Lower lobe of right lung (tissue), 2 donors: ENCODE measurements around the gene RELT. TPM values are rescaled to one million over a fixed set of nuclear protein-coding genes. Genes with fewer than 3 reads are reported as not detected.

Experiments used
- ATAC-seq, 2 donors: fragments of 200-7000 bp; cut with Tn5 transposase; one replicate each; pipeline ENCODE4 v1.9.1; 2020 to 2022; ENCODE audit warnings: mild to moderate bottlenecking in 2 of 2, moderate library complexity in 2 of 2
- DNase-seq: peaks from one replicate; pipeline ENCODE4 v3.0.0-alpha.2; 2020
- H3K27ac ChIP-seq: fragments of 200-600 bp; one replicate; pipeline ENCODE4 v1.8.0; 2022
- H3K27me3 ChIP-seq: fragments of 200-600 bp; one replicate; pipeline ENCODE4 v1.8.0; 2022; ENCODE audit warnings: low read depth
- H3K36me3 ChIP-seq: fragments of 200-600 bp; one replicate; pipeline ENCODE4 v1.8.0; 2022; ENCODE audit warnings: mild to moderate bottlenecking
- H3K4me1 ChIP-seq: fragments of 200-600 bp; one replicate; pipeline ENCODE4 v1.8.0; 2022
- H3K4me3 ChIP-seq: fragments of 200-600 bp; one replicate; pipeline ENCODE4 v1.8.0; 2022; ENCODE audit warnings: mild to moderate bottlenecking
- H3K9me3 ChIP-seq: fragments of 200-600 bp; one replicate; pipeline ENCODE4 v1.8.0; 2022
- intact Hi-C: fragments of 100-400 bp; cut with DNase I; formaldehyde crosslinking; loops from one replicate; pipeline ENCODE4 v1.11.0; 2022
- total RNA-seq: library from RNA; stranded (reverse); fragmentation: NEBNext Ultra II Directional; extraction: Animal tissue kit (Norgen Biotek cat#: 25700); gene quantifications from one replicate; pipeline ENCODE4 v1.2.1, GENCODE V29; 2021
- TF ChIP-seq, protein P1 (sequence below): fragments of 200-600 bp; IDR thresholded peaks from one replicate; pipeline ENCODE4 v1.8.0; 2022; ENCODE audit warnings: antibody characterized with exemption, mild to moderate bottlenecking
- donor health status: DM: no; HTN: yes; CAD: no; lungs with severe emphysema.

RELT gene
- total RNA-seq, 1 donor from 2014 or later, result 15.4 TPM

GRCh38 chr11:73349633-73350032 lies 26.6 kb upstream of the RELT start:
- intact Hi-C loops, result no loop called here
- H3K27ac ChIP-seq, result no peak overlapping the region

DNA sequence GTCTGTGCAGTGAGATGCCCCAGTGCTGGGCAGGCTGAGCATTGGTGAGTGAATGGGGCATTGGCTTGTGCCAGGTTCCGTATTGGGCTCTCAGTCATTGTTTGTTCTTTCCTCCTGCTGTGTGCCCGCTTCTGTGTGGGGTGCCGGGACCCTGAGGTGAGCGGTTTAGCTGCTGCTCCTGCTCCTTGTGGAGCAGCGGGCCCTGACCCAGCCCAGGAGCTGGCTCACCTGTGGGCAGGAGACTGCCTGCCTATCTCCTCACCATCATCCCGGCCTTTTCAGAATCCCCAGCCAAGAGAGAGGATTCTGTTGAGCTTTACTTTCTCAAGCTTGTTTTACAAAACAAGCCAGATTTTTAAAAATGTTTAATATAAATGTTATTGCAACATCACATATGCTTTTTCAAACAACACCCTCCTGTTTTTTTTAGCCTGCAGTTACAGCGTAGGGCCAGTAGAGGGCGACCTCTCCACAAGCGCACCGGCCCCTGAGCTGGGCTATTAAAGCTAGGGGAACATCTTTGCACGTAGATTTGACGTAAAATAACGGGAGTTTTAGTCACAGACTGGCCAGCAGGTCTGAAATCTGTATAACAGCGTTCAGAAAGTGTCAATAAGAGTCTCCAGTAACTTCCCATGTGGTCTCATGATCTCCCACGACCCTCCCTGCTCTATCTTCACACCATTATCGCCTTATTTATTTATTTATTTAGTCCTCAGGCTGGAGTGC lies 25.1 kb upstream of the RELT start:
- Histone ChIP-seq H3K27ac (no peak overlapping the region), H3K36me3 (peaks cover 58% of the 10 kb centered on the region), H3K4me1 (peaks cover 13% of the 10 kb centered on the region), H3K4me3 (no peak overlapping the region), H3K9me3 (no peaks in the 10 kb centered on the region), H3K27me3 (no peaks in the 10 kb centered on the region)
- intact Hi-C loops, result no loop called here
- TF ChIP-seq, protein P1, sequence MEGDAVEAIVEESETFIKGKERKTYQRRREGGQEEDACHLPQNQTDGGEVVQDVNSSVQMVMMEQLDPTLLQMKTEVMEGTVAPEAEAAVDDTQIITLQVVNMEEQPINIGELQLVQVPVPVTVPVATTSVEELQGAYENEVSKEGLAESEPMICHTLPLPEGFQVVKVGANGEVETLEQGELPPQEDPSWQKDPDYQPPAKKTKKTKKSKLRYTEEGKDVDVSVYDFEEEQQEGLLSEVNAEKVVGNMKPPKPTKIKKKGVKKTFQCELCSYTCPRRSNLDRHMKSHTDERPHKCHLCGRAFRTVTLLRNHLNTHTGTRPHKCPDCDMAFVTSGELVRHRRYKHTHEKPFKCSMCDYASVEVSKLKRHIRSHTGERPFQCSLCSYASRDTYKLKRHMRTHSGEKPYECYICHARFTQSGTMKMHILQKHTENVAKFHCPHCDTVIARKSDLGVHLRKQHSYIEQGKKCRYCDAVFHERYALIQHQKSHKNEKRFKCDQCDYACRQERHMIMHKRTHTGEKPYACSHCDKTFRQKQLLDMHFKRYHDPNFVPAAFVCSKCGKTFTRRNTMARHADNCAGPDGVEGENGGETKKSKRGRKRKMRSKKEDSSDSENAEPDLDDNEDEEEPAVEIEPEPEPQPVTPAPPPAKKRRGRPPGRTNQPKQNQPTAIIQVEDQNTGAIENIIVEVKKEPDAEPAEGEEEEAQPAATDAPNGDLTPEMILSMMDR, result peak; percentile 95
- ATAC-seq (peak; percentile 78 to 84), DNase-seq (peak; percentile 72)

More at GRCh38 chr11:73349633-73350032, 26.6 kb upstream of the RELT start:
- no peak overlapping the region for H3K4me3 ChIP-seq
- TF ChIP-seq, protein P1, result no peak
- peaks cover 46% of the 10 kb centered on the region for H3K36me3 ChIP-seq
- no peak for DNase-seq
- ATAC-seq, result no peak
- H3K4me1 ChIP-seq, result peaks cover 13% of the 10 kb centered on the region
- no peaks in the 10 kb centered on the region for H3K27me3 ChIP-seq
- no peaks in the 10 kb centered on the region for H3K9me3 ChIP-seq

GRCh38 chr11:73353422-73353821 lies 22.8 kb upstream of the RELT start:
- no peaks in the 10 kb centered on the region for H3K27me3 ChIP-seq
- H3K9me3 ChIP-seq, result no peaks in the 10 kb centered on the region
- no peak overlapping the region for H3K27ac ChIP-seq
- no peak for ATAC-seq
- no peak overlapping the region for H3K4me3 ChIP-seq
- no peak for DNase-seq
- peaks cover 63% of the 10 kb centered on the region for H3K36me3 ChIP-seq
- intact Hi-C loops, result no loop called here
- TF ChIP-seq, protein P1, result no peak
- peaks cover 13% of the 10 kb centered on the region for H3K4me1 ChIP-seq

- DNase-seq (no peak), ATAC-seq (no peak)
- TF ChIP-seq, protein P1, result no peak
- no peak overlapping the region for H3K27ac ChIP-seq
- peaks cover 13% of the 10 kb centered on the region for H3K4me1 ChIP-seq
- peaks cover 71% of the 10 kb centered on the region for H3K36me3 ChIP-seq
- no peaks in the 10 kb centered on the region for H3K27me3 ChIP-seq
- intact Hi-C loops, result no loop called here
- H3K9me3 ChIP-seq, result no peaks in the 10 kb centered on the region
- no peak overlapping the region for H3K4me3 ChIP-seq
These were observed 21.1 kb upstream of the RELT start for GRCh38 chr11:73355109-73355508.

DNA sequence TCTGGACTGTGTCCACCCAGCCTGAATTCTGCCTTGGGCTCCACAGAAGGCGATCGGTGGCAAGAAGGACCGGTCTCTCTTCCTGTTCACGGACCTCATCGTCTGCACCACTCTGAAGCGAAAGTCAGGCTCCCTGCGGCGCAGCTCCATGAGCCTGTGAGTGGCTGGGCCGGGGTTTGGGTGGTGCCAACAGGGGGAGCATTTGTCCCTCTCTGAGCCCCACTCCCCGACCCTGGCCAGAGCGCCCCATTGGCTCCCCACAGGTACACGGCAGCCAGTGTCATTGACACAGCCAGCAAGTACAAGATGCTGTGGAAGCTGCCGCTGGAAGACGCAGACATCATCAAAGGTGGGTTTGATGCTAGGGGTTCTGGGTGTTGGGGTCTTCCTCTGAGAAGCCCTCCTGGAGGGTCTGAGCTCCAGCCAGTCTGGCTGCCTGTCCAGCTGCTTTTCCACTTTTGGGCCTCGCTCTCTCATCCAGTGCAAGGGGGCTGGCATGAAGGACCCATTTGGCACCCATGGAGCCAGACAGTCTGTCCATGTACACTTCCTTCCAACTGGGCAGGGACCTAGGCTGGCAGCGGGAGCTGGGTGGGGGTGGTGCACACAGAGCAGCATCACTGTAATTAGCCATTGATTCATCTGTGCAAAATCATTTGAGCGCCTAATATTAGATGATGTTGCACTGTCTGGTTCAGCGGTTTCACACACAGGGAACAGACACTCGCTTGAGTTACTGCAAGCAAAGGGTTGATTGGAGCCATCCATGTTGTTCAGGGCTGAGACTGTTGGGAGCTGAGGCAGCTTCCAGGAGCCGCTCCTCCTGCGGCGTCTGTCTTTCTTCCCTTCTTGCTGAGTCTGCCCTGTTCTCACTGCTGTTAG lies 19.0 kb upstream of the RELT start:
- ATAC-seq, result no peak
- H3K27me3 ChIP-seq, result no peaks in the 10 kb centered on the region
- H3K27ac ChIP-seq, result no peak overlapping the region
- peaks cover 92% of the 10 kb centered on the region for H3K36me3 ChIP-seq
- no peak overlapping the region for H3K4me3 ChIP-seq
- TF ChIP-seq, protein P1, result no peak
- H3K9me3 ChIP-seq, result no peaks in the 10 kb centered on the region
- DNase-seq, result no peak
- no peaks in the 10 kb centered on the region for H3K4me1 ChIP-seq
- intact Hi-C loops, result no loop called here
